ENCODE measurements around the gene GLCCI1.

- TF ChIP-seq, protein P1, sequence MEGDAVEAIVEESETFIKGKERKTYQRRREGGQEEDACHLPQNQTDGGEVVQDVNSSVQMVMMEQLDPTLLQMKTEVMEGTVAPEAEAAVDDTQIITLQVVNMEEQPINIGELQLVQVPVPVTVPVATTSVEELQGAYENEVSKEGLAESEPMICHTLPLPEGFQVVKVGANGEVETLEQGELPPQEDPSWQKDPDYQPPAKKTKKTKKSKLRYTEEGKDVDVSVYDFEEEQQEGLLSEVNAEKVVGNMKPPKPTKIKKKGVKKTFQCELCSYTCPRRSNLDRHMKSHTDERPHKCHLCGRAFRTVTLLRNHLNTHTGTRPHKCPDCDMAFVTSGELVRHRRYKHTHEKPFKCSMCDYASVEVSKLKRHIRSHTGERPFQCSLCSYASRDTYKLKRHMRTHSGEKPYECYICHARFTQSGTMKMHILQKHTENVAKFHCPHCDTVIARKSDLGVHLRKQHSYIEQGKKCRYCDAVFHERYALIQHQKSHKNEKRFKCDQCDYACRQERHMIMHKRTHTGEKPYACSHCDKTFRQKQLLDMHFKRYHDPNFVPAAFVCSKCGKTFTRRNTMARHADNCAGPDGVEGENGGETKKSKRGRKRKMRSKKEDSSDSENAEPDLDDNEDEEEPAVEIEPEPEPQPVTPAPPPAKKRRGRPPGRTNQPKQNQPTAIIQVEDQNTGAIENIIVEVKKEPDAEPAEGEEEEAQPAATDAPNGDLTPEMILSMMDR (optimal IDR thresholded peaks at IDR 0.05 in 1 of 3, IDR thresholded peaks at IDR 0.05 in 1 of 3, conservative IDR thresholded peaks at IDR 0.05 in 1 of 3; ENCODE audit: extremely low read depth in 1 of 3, insufficient read depth in 2 of 3, low read length in 3 of 3), result no peak
- no peak for TF ChIP-seq EZH2 (IDR thresholded peaks at IDR 0.05; ENCODE audit: low read length)
These were observed 45.8 kb upstream of the GLCCI1 start for GRCh38 chr7:7922684-7923385.

Measured in keratinocyte (primary cell).